IPS DF 19.7 (cell line): ENCODE measurements around the gene TPRN.

Source experiments
- DNase-seq: peaks from one replicate; pipeline ENCODE4 v3.0.0-alpha.2; 2013; ENCODE audit warnings: low read depth, low spot score

The TPRN gene

DNA sequence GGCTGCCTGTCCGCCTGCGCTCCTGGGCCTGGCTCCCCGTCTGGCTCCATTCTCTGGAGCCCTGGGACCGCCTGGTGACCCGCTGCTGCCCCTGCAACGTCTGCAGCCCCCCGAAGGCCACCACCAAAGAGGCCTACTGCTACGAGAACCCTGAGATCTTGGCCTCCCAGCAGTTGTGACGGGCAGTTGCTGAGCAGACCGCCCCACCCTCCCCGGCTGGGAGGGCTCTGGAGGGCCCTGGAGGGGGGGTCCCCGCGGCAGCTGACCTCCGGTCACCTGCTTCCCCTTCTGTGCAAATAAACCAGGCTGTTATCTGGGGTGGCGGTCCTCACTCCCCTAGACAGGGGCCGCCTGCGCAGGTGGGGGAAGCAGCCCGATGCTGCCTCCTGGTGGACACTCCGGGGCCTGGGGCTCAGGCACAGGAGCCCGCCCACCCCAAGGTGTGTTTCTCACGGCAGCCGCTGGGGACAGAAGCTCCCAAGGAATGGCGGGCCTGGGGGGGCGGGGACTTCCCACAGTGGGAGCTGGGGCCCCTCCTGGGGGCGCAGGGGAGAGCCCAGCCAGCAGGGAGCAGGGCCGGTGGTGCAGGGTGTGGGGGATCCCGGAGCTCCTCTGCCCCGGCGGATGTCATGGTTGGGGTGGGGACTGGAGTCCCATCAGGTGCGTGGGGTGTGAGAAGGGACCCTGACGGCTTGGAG is 35.8 kb upstream of the TPRN start:
- no peak for DNase-seq

DNA sequence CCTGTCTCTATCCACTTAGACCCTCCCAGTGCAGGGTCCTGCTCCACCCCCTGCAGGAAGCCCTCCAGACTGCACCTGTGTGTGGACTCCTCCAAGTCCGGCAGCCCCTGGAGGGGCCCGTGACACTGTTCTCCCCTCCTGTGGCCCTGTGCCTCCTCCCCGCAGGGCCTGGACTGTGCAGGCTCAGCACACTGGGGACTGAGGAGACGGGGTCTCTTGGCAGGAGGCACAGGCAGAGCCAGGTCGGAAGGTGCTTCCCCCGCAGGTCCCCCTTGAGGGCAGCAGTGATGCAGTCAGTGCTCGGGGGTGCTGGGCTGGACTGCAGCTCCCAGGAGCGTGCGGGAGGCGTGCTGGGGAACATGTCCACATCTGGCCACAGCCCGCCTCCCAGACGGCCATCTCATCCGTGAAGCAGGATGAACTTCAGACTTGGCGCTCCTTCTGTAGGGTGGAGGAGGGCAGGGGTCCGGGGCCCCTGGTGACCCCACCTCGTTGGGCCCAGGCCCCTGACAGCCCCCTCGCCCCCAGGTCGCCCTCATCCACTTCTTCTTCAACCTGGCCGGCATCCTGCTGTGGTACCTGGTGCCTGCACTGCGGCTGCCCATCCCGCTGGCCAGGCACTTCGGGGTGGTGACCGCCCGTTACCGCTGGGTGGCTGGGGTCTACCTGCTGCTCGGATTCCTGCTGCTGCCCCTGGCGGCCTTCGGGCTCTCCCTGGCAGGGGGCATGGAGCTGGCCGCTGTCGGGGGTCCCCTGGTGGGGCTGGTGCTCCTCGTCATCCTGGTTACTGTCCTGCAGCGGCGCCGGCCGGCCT is 35.1 kb upstream of the TPRN start:
- DNase-seq, result no peak

GRCh38 chr9:137234758-137235423 is 34.4 kb upstream of the TPRN start:
- no peak for DNase-seq

- no peak for DNase-seq
Observed at GRCh38 chr9:137234055-137234697, 33.6 kb upstream of the TPRN start.

- DNase-seq, result no peak
Observed at GRCh38 chr9:137233143-137233980, 32.8 kb upstream of the TPRN start.

GRCh38 chr9:137232510-137232909 is 32.0 kb upstream of the TPRN start:
- no peak for DNase-seq

DNA sequence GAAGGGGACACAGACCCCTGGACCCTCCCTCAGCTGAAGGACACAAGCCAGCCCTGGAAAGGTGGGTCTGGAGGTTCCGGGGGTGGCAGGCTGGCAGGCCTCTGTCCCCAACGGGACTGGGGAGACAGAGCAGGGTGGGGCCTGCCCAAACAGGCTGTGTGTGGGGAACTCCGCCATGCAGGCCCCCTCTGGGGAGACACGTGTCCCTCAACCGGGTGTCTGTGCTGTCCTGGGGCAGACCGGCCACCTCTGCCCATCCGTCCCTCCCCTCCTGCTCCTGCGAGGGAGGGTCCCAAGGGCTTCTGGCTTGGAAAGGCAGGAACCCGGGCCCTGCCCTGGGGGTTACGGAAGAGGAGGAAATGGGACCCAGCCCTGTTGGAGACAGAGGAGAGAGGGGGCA is 31.6 kb upstream of the TPRN start:
- DNase-seq, result no peak

DNA sequence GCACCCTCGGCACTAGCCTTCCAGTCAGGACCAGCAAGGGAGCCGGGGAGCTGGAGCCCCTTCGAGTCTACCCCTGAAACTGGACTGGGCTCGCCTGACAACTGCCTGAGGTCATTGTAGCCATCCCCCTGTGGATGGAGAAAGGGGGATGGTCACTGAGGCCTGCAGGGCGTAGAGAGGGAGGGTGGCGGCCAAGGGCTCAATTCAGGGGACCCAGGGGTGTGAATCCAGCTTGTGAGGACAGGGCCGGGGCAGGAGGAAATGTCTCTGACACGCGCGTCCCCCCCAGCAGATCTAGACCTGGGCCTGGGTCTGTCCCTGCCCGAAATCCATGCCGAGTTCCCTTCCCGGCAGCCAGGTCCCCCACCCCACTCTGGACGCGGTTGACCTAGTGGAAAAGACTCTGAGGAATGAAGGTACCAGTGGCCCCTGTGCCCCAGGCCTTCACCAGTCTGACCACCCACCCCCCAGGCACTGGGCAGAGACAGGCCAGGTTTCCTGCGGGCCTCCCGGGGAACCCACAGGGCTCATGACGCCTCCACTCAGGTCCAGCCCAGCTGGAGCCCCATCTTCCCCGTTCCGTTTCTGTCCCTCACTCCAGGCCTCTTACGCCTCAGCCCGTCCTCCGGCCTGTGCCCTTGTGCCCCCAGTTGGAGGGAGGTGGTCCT is 31.0 kb upstream of the TPRN start:
- DNase-seq, result no peak

GRCh38 chr9:137230705-137231371 is 30.3 kb upstream of the TPRN start, which contains the start of gene SLC34A3:
Gene SLC34A3 (plus strand): TSS chr9:137230901. CDS start chr9:137231703, 802 bp downstream.
- DNase-seq, result no peak

GRCh38 chr9:137229903-137230704 is 29.6 kb upstream of the TPRN start:
- no peak for DNase-seq

- no peak for DNase-seq
Observed at GRCh38 chr9:137228968-137229896, 28.7 kb upstream of the TPRN start.

DNA sequence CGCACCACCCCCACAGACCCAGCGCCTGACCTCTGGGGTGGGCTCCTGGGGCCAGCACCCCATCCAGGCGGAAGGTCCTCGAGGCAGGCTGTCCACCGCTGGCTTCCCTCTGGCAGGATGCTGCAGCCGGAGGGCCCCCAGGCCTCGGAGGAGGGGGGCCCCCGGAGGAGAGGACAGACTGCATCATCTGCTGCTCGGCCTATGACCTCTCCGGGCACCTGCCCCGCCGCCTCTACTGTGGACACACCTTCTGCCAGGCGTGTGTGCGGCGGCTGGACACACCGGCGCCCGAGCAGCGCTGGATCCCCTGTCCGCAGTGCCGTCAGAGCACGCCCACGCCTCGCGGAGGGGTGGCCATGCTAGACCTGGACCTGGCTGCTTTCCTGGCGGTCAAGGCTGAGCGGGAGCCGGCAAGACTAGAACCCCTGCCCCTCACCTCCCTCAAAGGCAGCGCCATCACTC is 28.0 kb upstream of the TPRN start:
- no peak for DNase-seq

GRCh38 chr9:137227853-137228505 is 27.4 kb upstream of the TPRN start:
- no peak for DNase-seq

DNA sequence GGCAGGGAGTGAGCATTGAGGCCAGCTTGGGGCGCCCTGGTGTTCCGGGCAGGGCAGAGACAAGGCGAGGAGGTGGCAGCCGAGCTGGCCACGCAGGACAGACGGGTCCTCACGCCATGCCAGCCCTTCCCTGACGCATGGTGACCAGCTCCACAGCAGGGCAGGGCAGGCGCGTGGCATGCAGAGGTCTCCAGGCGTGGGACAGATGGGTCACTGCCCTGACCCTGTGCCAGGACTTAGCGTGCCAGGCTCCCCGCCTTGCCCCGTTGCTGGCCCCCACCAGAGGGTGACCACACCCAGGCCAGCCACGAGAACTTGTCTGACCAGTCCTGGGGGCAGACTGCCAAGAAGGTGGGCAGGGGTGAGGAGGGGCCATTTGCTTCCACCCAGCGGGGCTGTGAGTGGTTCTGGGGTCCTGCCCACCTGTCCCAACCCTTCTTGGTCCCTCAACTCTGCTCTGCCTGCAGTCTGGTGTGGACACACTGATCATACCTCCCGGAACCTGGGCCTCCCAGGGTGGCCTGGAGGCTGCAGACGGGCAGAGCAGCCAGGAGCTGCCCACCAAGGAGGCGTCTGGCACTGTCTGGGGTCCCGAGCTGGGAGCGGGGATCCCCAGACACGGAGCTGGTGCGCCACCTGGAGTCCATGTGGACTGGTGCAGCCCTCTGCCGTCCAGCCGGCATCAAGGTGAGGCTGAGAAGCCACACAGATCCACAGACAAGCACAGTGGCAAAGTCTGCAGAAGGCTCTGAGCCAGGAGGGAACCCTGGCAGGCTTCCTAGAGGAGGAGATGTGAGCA is 26.7 kb upstream of the TPRN start, which contains the start of gene RNF224:
TSS of gene RNF224 (plus strand) at position 449 of the 799 bp plus-strand sequence. CDS start 834 bp downstream, outside the sequence.
- DNase-seq, result no peak

GRCh38 chr9:137226338-137227053 is 26.0 kb upstream of the TPRN start:
- DNase-seq, result no peak
